Activated CD8-positive, alpha-beta T cell treated with anti-CD3 and anti-CD28 coated beads for 36 hours (primary cell): Measurements from ENCODE around the gene TICRR. TPM values are rescaled to one million over a fixed set of nuclear protein-coding genes. Genes with fewer than 3 reads are reported as not detected.

Experiments used
- ATAC-seq: fragments of 200-7000 bp; cut with Tn5 transposase; one replicate; pipeline ENCODE4 v1.10.0; 2021; ENCODE audit warnings: mild to moderate bottlenecking, moderate library complexity
- CTCF ChIA-PET: fragments of 350-600 bp; sonication (Branson Sonifier 250); formaldehyde crosslinking; loops from one replicate; lab custom pipeline; 2021; ENCODE audit warnings: antibody characterized with exemption; lab: Charles Lee
- POLR2A ChIA-PET: fragments of 350-600 bp; sonication (Branson Sonifier 250); formaldehyde crosslinking; loops from one replicate; lab custom pipeline; 2021; ENCODE audit warnings: antibody characterized with exemption; lab: Charles Lee
- DNase-seq: peaks from one replicate; pipeline ENCODE4 v3.0.0-alpha.2; 2020
- H3K27ac Mint-ChIP-seq: one replicate; pipeline ENCODE4 v1.8.0; 2021; ENCODE audit warnings: mild to moderate bottlenecking, mixed read lengths
- H3K27me3 Mint-ChIP-seq: one replicate; pipeline ENCODE4 v1.8.0; 2021; ENCODE audit warnings: mixed read lengths
- H3K36me3 Mint-ChIP-seq: one replicate; pipeline ENCODE4 v1.8.0; 2021; ENCODE audit warnings: low read depth, mixed read lengths
- H3K4me1 Mint-ChIP-seq: one replicate; pipeline ENCODE4 v1.8.0; 2021; ENCODE audit warnings: low read depth, mixed read lengths
- H3K4me3 Mint-ChIP-seq: one replicate; pipeline ENCODE4 v1.8.0; 2021; ENCODE audit warnings: mild to moderate bottlenecking, moderate library complexity, mixed read lengths
- H3K9me3 Mint-ChIP-seq: one replicate; pipeline ENCODE4 v1.8.0; 2021; ENCODE audit warnings: mixed read lengths
- intact Hi-C: fragments of 100-400 bp; cut with micrococcal nuclease; formaldehyde crosslinking; loops from one replicate; pipeline ENCODE4 v1.10.0; 2022
- total RNA-seq, 2 experiments: library from RNA; stranded (reverse); gene quantifications; one replicate each; pipeline ENCODE4 v1.2.3, GENCODE V29; 2021
- TF ChIP-seq, protein P1 (sequence below): fragments of 200-600 bp; IDR thresholded peaks from one replicate; pipeline ENCODE4 v1.8.0; 2022; ENCODE audit warnings: antibody characterized with exemption, mild to moderate bottlenecking

Gene TICRR
- total RNA-seq, 2 experiments from 2014 or later, result 27.0 to 29.2 TPM

DNA sequence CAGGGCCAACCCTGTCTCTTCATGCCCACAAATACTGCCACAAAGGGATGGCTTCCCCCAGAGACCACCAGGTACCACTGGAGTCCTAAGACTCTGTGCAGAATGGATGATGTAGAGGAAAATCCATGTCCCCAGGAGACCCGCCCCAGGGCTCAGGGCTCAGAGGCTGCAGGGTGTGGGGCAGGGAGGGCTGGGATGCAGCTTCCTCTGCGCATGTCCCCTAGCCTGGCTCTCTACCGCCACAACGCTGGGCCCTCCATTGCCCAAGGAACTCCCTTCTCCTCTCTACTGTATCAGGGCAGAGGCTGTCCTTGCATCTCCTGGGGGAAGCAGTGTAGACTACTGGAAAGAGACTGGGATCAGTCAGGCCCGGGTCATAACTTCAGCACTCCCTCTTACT, 19.5 kb upstream of the TICRR start:
- Mint-ChIP-seq H3K36me3 (no peaks in the 10 kb centered on the region), H3K27me3 (peaks cover 1% of the 10 kb centered on the region), H3K4me1 (no peaks in the 10 kb centered on the region), H3K4me3 (no peak overlapping the region), H3K9me3 (no peaks in the 10 kb centered on the region), H3K27ac (no peak overlapping the region)
- no peak for ATAC-seq
- intact Hi-C loops, result loop anchor here (5.0 kb wide), 1 partner anchor 63 kb away; no protein-coding TSS in a partner anchor
- TF ChIP-seq, protein P1, sequence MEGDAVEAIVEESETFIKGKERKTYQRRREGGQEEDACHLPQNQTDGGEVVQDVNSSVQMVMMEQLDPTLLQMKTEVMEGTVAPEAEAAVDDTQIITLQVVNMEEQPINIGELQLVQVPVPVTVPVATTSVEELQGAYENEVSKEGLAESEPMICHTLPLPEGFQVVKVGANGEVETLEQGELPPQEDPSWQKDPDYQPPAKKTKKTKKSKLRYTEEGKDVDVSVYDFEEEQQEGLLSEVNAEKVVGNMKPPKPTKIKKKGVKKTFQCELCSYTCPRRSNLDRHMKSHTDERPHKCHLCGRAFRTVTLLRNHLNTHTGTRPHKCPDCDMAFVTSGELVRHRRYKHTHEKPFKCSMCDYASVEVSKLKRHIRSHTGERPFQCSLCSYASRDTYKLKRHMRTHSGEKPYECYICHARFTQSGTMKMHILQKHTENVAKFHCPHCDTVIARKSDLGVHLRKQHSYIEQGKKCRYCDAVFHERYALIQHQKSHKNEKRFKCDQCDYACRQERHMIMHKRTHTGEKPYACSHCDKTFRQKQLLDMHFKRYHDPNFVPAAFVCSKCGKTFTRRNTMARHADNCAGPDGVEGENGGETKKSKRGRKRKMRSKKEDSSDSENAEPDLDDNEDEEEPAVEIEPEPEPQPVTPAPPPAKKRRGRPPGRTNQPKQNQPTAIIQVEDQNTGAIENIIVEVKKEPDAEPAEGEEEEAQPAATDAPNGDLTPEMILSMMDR, result no peak
- DNase-seq, result no peak
- POLR2A ChIA-PET, result no interaction called here
- CTCF ChIA-PET, result interaction anchor here (1.1 to 2.7 kb wide), 2 partner anchors 61 to 198 kb away, joined by 3 to 11 read pairs; no protein-coding TSS in a partner anchor

DNA sequence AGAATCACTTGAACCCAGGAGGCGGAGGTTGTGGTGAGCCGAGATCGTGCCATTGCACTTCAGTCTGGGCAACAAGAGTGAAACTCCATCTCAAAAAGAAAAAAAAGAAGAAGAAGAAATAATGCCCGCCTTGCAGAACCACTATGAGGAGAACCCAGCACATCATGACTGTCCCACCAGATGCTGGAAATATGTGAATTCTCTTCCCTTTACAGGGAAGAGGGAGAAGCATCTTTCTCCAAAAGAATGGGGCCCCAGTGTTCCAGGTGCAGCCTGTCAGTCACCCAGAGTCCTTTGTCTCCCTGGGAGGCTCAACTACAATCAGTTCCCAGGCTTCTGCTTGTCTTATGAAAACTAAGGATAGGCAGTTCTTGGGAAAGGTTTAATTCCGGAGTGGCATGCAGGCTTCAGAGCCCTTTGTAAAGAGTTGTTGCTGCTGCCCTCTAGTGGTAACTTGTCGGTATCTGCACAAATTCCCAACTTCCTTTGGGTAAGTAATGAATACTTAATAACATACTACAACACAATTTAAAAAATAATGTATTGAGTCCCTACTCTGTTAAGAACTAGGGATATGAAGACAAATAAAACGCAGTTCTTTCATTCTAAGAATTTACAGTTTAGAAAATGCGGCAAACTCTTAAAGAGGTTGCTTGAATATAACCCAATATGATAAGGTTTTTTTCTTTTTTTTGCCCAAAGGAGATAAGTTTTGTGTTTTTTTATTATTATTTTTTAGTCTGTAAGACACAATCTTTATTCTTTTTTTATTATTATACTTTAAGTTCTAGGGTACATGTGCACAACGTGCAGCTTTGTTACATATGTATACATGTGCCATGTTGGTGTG, 18.6 kb upstream of the TICRR start:
- Mint-ChIP-seq H3K4me3 (no peak overlapping the region), H3K27ac (no peak overlapping the region), H3K27me3 (peaks cover 1% of the 10 kb centered on the region), H3K36me3 (no peaks in the 10 kb centered on the region), H3K4me1 (no peaks in the 10 kb centered on the region), H3K9me3 (no peaks in the 10 kb centered on the region)
- ChIA-PET CTCF (interaction anchor here (2.7 kb wide), 1 partner anchor 199 kb away, joined by 11 read pairs; no protein-coding TSS in a partner anchor), POLR2A (no interaction called here)
- DNase-seq, result peak; percentile 52
- no peak for ATAC-seq
- TF ChIP-seq, protein P1, result peak; percentile 82
- intact Hi-C loops, result loop anchor here (5.0 kb wide), 1 partner anchor 64 kb away; no protein-coding TSS in a partner anchor

DNA sequence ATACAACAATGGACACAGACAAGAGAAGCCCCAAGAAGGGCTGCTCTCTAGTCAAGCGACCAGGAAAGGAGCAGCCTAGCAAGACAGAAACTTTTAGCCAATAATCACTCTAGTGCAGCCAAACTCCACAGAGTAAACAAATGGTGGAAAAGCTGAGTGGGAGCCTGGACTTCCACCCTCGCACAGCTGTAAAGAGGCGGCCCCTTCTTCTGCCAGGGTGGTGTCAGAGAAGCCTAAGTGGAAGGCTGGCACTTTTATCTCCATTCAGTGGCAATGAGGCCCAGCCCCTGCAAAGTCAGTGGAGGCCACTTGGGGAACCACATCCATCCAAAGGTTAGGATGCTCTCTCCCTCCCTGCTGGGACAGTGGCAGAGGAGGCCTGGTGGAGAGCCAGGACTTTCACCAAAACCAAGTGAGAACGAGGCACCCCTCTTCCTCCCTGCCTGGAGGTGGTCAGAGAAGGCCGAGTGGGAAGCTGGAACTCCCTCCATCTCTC, 15.5 kb upstream of the TICRR start:
- Mint-ChIP-seq H3K36me3 (no peaks in the 10 kb centered on the region), H3K4me1 (no peaks in the 10 kb centered on the region), H3K4me3 (no peak overlapping the region), H3K27me3 (peaks cover 3% of the 10 kb centered on the region), H3K9me3 (no peaks in the 10 kb centered on the region), H3K27ac (no peak overlapping the region)
- intact Hi-C loops, result loop anchor here (5.0 kb wide), 1 partner anchor 68 kb away; no protein-coding TSS in a partner anchor
- no peak for ATAC-seq
- POLR2A ChIA-PET, result no interaction called here
- TF ChIP-seq, protein P1, result no peak
- DNase-seq, result no peak
- CTCF ChIA-PET, result interaction anchor here (1.0 to 1.5 kb wide), 3 partner anchors 88 to 352 kb away, joined by 3 read pairs; no protein-coding TSS in a partner anchor

DNA sequence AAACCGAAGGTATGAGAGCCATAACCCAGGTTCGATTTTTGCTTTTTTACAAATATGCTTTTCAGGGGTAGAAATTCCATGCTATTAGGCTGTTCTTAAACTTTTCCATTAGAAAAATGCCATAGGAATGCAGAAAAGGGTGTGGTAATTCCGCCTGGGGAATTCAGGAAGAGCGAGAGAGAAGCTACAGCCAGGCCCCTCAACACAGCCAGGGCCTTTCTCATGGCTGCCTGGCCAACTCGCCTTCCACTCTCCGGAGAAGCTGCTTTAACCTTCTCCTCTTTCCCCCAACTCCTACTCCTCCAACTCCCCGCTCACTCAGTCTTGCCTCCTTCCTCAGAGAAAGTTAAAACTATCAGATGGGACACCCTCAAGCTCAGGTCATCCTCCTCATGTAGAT, 9.1 kb upstream of the TICRR start:
- ATAC-seq (no peak), DNase-seq (no peak)
- Mint-ChIP-seq H3K36me3 (no peaks in the 10 kb centered on the region), H3K9me3 (no peaks in the 10 kb centered on the region), H3K4me1 (no peaks in the 10 kb centered on the region), H3K27ac (no peak overlapping the region), H3K4me3 (no peak overlapping the region), H3K27me3 (peaks cover 17% of the 10 kb centered on the region)
- intact Hi-C loops, result no loop called here
- CTCF ChIA-PET, result interaction anchor here (1.8 kb wide), 1 partner anchor 207 kb away, joined by 5 read pairs; no protein-coding TSS in a partner anchor
- POLR2A ChIA-PET, result no interaction called here
- TF ChIP-seq, protein P1, result no peak
